Activated CD4-positive, alpha-beta T cell treated with anti-CD3 and anti-CD28 coated beads, Interleukin-2, amount 50 U/mL, for 4 hours (primary cell): Measurements from ENCODE around the gene IFI6.
A peak's percentile ranks its signal among the peaks of the same experiment; 100 is the strongest.
"Not testable (repeated sequence)": the region's sequence is repeated elsewhere in the genome, so short reads cannot be mapped to it uniquely, and the experiment has no call there.

Experiments
- DNase-seq, 2 experiments: peaks; one replicate each; pipeline ENCODE4 v3.0.0-alpha.2; 2020

IFI6 gene

GRCh38 chr1:27671964-27672749 is at the start of gene IFI6:
Gene IFI6, minus strand, starts transcription at chr1:27672192. Its CDS starts 2,878 bp downstream, at chr1:27669314.
- peak; percentile 66 to 69 for DNase-seq

GRCh38 chr1:27719286-27720251 is 47.6 kb upstream of the IFI6 start:
- no peak for DNase-seq

- DNase-seq, result no peak
Observed at GRCh38 chr1:27716262-27716895, 44.4 kb upstream of the IFI6 start.

- no peak for DNase-seq
Observed at GRCh38 chr1:27713869-27714513, 42.0 kb upstream of the IFI6 start.

GRCh38 chr1:27713139-27713725 is 41.2 kb upstream of the IFI6 start:
- no peak for DNase-seq

- DNase-seq, result no peak
Observed at GRCh38 chr1:27710574-27710973, 38.6 kb upstream of the IFI6 start.

- DNase-seq, result no peak
Observed at GRCh38 chr1:27705545-27705944, 33.6 kb upstream of the IFI6 start.

- DNase-seq, result no peak
Observed at GRCh38 chr1:27704958-27705357, 33.0 kb upstream of the IFI6 start.

- not testable (repeated sequence) for DNase-seq
Observed at GRCh38 chr1:27696835-27697234, 24.8 kb upstream of the IFI6 start.

GRCh38 chr1:27690183-27690582 is 18.2 kb upstream of the IFI6 start:
- no peak for DNase-seq

GRCh38 chr1:27689423-27690173 is 17.6 kb upstream of the IFI6 start:
- DNase-seq, result no peak

GRCh38 chr1:27687906-27688305 is 15.9 kb upstream of the IFI6 start:
- no peak for DNase-seq

- no peak for DNase-seq
Observed at GRCh38 chr1:27686223-27686990, 14.4 kb upstream of the IFI6 start.

- DNase-seq, result no peak
Observed at GRCh38 chr1:27684176-27684575, 12.2 kb upstream of the IFI6 start.

GRCh38 chr1:27682351-27682944 is 10.5 kb upstream of the IFI6 start:
- no peak for DNase-seq

- DNase-seq, result not testable (repeated sequence)
Observed at GRCh38 chr1:27681580-27681979, 9.6 kb upstream of the IFI6 start.

- DNase-seq, result not testable (repeated sequence)
Observed at GRCh38 chr1:27680225-27680791, 8.3 kb upstream of the IFI6 start.

GRCh38 chr1:27678747-27679146 is 6.8 kb upstream of the IFI6 start:
- no peak for DNase-seq

GRCh38 chr1:27676410-27676809 is 4.4 kb upstream of the IFI6 start:
- DNase-seq, result no peak

GRCh38 chr1:27672750-27673112 is 739 bp upstream of the IFI6 start:
- no peak for DNase-seq
